ENCODE data around the gene ARRDC1.

The ARRDC1 gene

GRCh38 chr9:137580954-137581322 is 24.5 kb upstream of the ARRDC1 start:
- H3K4me1 ChIP-seq (ENCODE audit: control insufficient read depth, insufficient read depth, low read length): no peaks in the 10 kb centered on the region; the same call in 1 of the 2 replicates
- H3K36me3 ChIP-seq (ENCODE audit: control insufficient read depth in 2 of 2, insufficient read depth in 1 of 2, low read length in 2 of 2): peaks cover 13 to 75% of the 10 kb centered on the region in 2 experiments; a peak in 2 of 3 replicates
- TF ChIP-seq ZNF560 (tag by site-specific recombination; IDR thresholded peaks at IDR 0.05; ENCODE audit: borderline replicate concordance) (no peak), CTCF (tag by site-specific recombination; IDR thresholded peaks at IDR 0.05) (0 out of 2 replicates have a peak, but pooled peaks have one; percentile 0)
- no peaks in the 10 kb centered on the region for H3K9me3 ChIP-seq (ENCODE audit: control insufficient read depth, insufficient read depth, low read depth, low read length)
- H3K27ac ChIP-seq (ENCODE audit: extremely low read depth, low read depth, low read length): no peak overlapping the region
- ChIA-PET POLR2A (interaction anchor here (0.6 to 5.7 kb wide), 4 partner anchors 10 to 288 kb away, joined by 4 to 28 read pairs (median 17); partner anchors contain the start of genes ARRDC1, EHMT1 and ZMYND19), CTCF (interaction anchor here (0.5 to 2.2 kb wide), 10 partner anchors 15 to 357 kb away, joined by 3 to 16 read pairs (median 4); no protein-coding TSS in a partner anchor)
- H3K4me3 ChIP-seq (ENCODE audit: low read depth, low read length): no peak overlapping the region

GRCh38 chr9:137581361-137582285 is 23.9 kb upstream of the ARRDC1 start:
- Histone ChIP-seq H3K27ac (ENCODE audit: extremely low read depth, low read depth, low read length) (no peak overlapping the region), H3K4me3 (ENCODE audit: low read depth, low read length) (no peak overlapping the region), H3K4me1 (ENCODE audit: control insufficient read depth, insufficient read depth, low read length) (no peaks in the 10 kb centered on the region; the same call in 1 of the 2 replicates), H3K9me3 (ENCODE audit: control insufficient read depth, insufficient read depth, low read depth, low read length) (no peaks in the 10 kb centered on the region), H3K36me3 (ENCODE audit: control insufficient read depth in 2 of 2, insufficient read depth in 1 of 2, low read length in 2 of 2) (peaks cover 7 to 76% of the 10 kb centered on the region in 2 experiments; a peak in 2 of 3 replicates)
- POLR2A ChIA-PET: interaction anchor here (1.3 to 5.7 kb wide), 4 partner anchors 9 to 37 kb away, joined by 3 to 28 read pairs (median 17); partner anchors contain the start of genes ARRDC1, EHMT1 and ZMYND19
- no peak for TF ChIP-seq ZNF660 (tag by site-specific recombination; IDR thresholded peaks at IDR 0.05)
- peak; percentile 76 for TF ChIP-seq ZIC2 (tag by site-specific recombination; IDR thresholded peaks at IDR 0.05)
- TF ChIP-seq ZNF600 (tag by site-specific recombination; IDR thresholded peaks at IDR 0.05): 0 out of 2 replicates have a peak, but pooled peaks have one; percentile 29
- TF ChIP-seq PRDM10 (tag by site-specific recombination; IDR thresholded peaks at IDR 0.05): peak; percentile 36; the same call in 1 of the 2 replicates
- TF ChIP-seq ZNF692 (tag by site-specific recombination; IDR thresholded peaks at IDR 0.05): peak; percentile 36; the same call in 1 of the 2 replicates
- TF ChIP-seq MZF1 (tag by site-specific recombination; IDR thresholded peaks at IDR 0.05; ENCODE audit: borderline replicate concordance): no peak
- CTCF ChIA-PET: interaction anchor here (0.5 to 2.2 kb wide), 20 partner anchors 8 to 534 kb away, joined by 3 to 16 read pairs (median 4); partner anchors contain the start of genes EHMT1 and ZMYND19

GRCh38 chr9:137582286-137582860 is 23.1 kb upstream of the ARRDC1 start:
- no peak overlapping the region for H3K4me3 ChIP-seq (ENCODE audit: low read depth, low read length)
- no peak overlapping the region for H3K27ac ChIP-seq (ENCODE audit: extremely low read depth, low read depth, low read length)
- ChIA-PET POLR2A (interaction anchor here (1.3 to 5.7 kb wide), 4 partner anchors 9 to 37 kb away, joined by 3 to 28 read pairs (median 17); partner anchors contain the start of genes ARRDC1, EHMT1 and ZMYND19), CTCF (interaction anchor here (0.7 to 2.2 kb wide), 15 partner anchors 8 to 484 kb away, joined by 3 to 16 read pairs (median 4); partner anchors contain the start of genes EHMT1 and ZMYND19)
- no peaks in the 10 kb centered on the region; the same call in 1 of the 2 replicates for H3K4me1 ChIP-seq (ENCODE audit: control insufficient read depth, insufficient read depth, low read length)
- TF ChIP-seq ZNF654 (tag by site-specific recombination; IDR thresholded peaks at IDR 0.05; ENCODE audit: low read depth) (peak; percentile 83), ZNF561 (tag by site-specific recombination; IDR thresholded peaks at IDR 0.05; ENCODE audit: borderline replicate concordance) (0 out of 2 replicates have a peak, but pooled peaks have one; percentile 37), REPIN1 (tag by site-specific recombination; IDR thresholded peaks at IDR 0.05; ENCODE audit: low read depth) (no peak), CTCF (tag by site-specific recombination; IDR thresholded peaks at IDR 0.05) (peak; percentile 28; the same call in 1 of the 2 replicates), SCRT2 (tag by site-specific recombination; IDR thresholded peaks at IDR 0.05) (peak; percentile 69), ZNF571 (tag by site-specific recombination; IDR thresholded peaks at IDR 0.05) (no peak), EGR2 (tag by site-specific recombination; IDR thresholded peaks at IDR 0.05; ENCODE audit: low read depth) (no peak)
- no peaks in the 10 kb centered on the region for H3K9me3 ChIP-seq (ENCODE audit: control insufficient read depth, insufficient read depth, low read depth, low read length)
- H3K36me3 ChIP-seq (ENCODE audit: control insufficient read depth in 2 of 2, insufficient read depth in 1 of 2, low read length in 2 of 2): peaks cover 7 to 77% of the 10 kb centered on the region in 2 experiments; a peak in 2 of 3 replicates
